Stomach (tissue), 9 donors: ENCODE measurements around the gene BCAS3. TPM values are rescaled to one million over a fixed set of nuclear protein-coding genes. Genes with fewer than 3 reads are reported as not detected.

Experiments
- DNase-seq, 2 donors: peaks; one replicate each; pipeline versions ENCODE4 v3.0.0 to v3.0.0-alpha.2; 2013 to 2019
- H3K27ac ChIP-seq, 5 donors: fragments of 200-600 bp in 4 of 5; sonication (generic) in 4 of 5; one replicate each; pipeline ENCODE4 v1.5.1; 2013 to 2019; ENCODE audit warnings: mild to moderate bottlenecking in 1 of 5, moderate library complexity in 1 of 5
- H3K27me3 ChIP-seq, 3 donors: fragments of 200-600 bp; sonication (generic); one replicate each; pipeline ENCODE4 v1.5.1; 2017 to 2019; ENCODE audit warnings: mixed run types in 1 of 3
- H3K36me3 ChIP-seq, 4 donors: fragments of 200-600 bp; sonication (generic); 1 replicate in 3 of 4; 2 replicates in 1 of 4; pipeline ENCODE4 v1.5.1; 2016 to 2019
- H3K4me1 ChIP-seq, 4 donors: fragments of 200-600 bp; sonication (generic); one replicate each; pipeline ENCODE4 v1.5.1; 2016 to 2019
- H3K4me3 ChIP-seq, 4 donors: fragments of 200-600 bp; sonication (generic) in 3 of 4; one replicate each; pipeline ENCODE4 v1.5.1; 2016 to 2019; ENCODE audit warnings: mild to moderate bottlenecking in 1 of 4
- H3K9me3 ChIP-seq, 4 donors: fragments of 200-600 bp; sonication (generic); one replicate each; pipeline ENCODE4 v1.5.1; 2016 to 2019
- EP300 ChIP-seq: sonication (generic); formaldehyde crosslinking; IDR thresholded peaks from one replicate; pipeline ENCODE4 v1.6.1; 2017; ENCODE audit warnings: antibody characterized with exemption
- POLR2A ChIP-seq, 4 donors: fragments of 450-650 bp; IDR thresholded peaks; one replicate each; pipeline ENCODE4 v1.6.1; 2016; ENCODE audit warnings: antibody characterized with exemption in 4 of 4, control low read depth in 2 of 4, mild to moderate bottlenecking in 1 of 4, moderate library complexity in 1 of 4
- POLR2AphosphoS5 ChIP-seq, 3 donors: sonication (generic); formaldehyde crosslinking; IDR thresholded peaks; one replicate each; pipeline ENCODE4 v1.6.1; 2016; ENCODE audit warnings: antibody characterized with exemption in 3 of 3
- WGBS, 5 donors: extraction: QIAGEN DNeasy Blood & Tissue Kit in 3 of 5; methylation state at CpG; one replicate each; pipeline versions ENCODE4 v1.1.5 to v1.1.7; 2013 to 2018; 5-methylcytosine and 5-hydroxymethylcytosine counted together
- intact Hi-C: fragments of 100-400 bp; cut with DNase I; formaldehyde crosslinking; loops from one replicate; pipeline ENCODE4 v1.15.1; 2023; ENCODE audit warnings: low total_unique reads
- polyA plus RNA-seq, 3 donors: library from polyadenylated mRNA; stranded (reverse); fragments of 200-250 nt; gene quantifications; one replicate each; pipeline ENCODE4 v1.2.3, GENCODE V29; 2013
- total RNA-seq, 5 donors: library from RNA; depleted of rRNA; stranded (reverse); fragments of >200 nt; gene quantifications; one replicate each; pipeline versions ENCODE4 v1.1.0 to v1.2.3, GENCODE V29; 2014 to 2016
- TF ChIP-seq, protein P1 (sequence below), 7 experiments: fragments of 450-650 bp in 4 of 7; fragments of 200-600 bp in 3 of 7; sonication (generic) in 3 of 7; IDR thresholded peaks; one replicate each; pipeline ENCODE4 v1.5.1; 2016 to 2019; ENCODE audit warnings: antibody characterized with exemption in 7 of 7, control low read depth in 2 of 7, mild to moderate bottlenecking in 1 of 7
- donor health status: healthy with polysubstance abuse.
- donor health status: Bipolar disorder and iron deficiency.
- donor health status: healthy.

The BCAS3 gene
- total and polyA plus RNA-seq, 8 donors: 4.9 to 150 (median 25.3) TPM

DNA sequence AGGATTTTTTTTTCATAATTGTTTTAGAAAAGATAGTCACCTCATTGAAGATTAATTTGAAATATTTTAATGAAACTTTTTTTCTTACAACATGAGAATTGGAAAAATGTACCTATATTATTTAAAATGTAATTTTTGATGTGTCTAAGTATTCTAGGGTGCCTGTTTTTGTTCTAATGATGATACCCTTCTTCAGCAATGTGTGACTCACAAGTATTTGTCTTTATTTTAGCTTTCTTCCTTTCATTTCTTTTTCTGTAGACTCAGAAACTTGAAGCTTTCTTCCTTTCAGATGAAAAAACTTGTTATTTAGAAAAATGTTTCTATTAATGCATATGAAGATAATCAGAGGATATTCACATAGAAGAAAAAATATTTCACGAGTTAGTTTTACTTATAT, 231.8 kb downstream of the BCAS3 start:
- Histone ChIP-seq H3K9me3 (no peaks in the 10 kb centered on the region), H3K36me3 (no peaks in the 10 kb centered on the region), H3K4me3 (no peak overlapping the region), H3K27me3 (no peaks in the 10 kb centered on the region), H3K4me1 (no peaks in the 10 kb centered on the region), H3K27ac (no peak overlapping the region)
- intact Hi-C loops: no loop called here
- 85 to 95% (median 90%) methylated on average over 1 of the region's 1 CpG for WGBS, 5 donors
- TF ChIP-seq POLR2AphosphoS5 (IDR thresholded peaks at IDR 0.05): no peak
- TF ChIP-seq EP300: no peak
- DNase-seq: no peak

GRCh38 chr17:60910415-60910814, 232.8 kb downstream of the BCAS3 start:
- Histone ChIP-seq H3K4me3 (no peak overlapping the region), H3K27ac (no peak overlapping the region), H3K27me3 (no peaks in the 10 kb centered on the region), H3K4me1 (no peaks in the 10 kb centered on the region), H3K9me3 (peaks cover 0 to 3% (median 1%) of the 10 kb centered on the region in 4 donors), H3K36me3 (no peaks in the 10 kb centered on the region)
- intact Hi-C loops: no loop called here
- DNase-seq: no peak
- WGBS, 5 donors: 95 to 99% (median 97%) methylated on average over 6 of the region's 6 CpGs
- TF ChIP-seq, protein P1, sequence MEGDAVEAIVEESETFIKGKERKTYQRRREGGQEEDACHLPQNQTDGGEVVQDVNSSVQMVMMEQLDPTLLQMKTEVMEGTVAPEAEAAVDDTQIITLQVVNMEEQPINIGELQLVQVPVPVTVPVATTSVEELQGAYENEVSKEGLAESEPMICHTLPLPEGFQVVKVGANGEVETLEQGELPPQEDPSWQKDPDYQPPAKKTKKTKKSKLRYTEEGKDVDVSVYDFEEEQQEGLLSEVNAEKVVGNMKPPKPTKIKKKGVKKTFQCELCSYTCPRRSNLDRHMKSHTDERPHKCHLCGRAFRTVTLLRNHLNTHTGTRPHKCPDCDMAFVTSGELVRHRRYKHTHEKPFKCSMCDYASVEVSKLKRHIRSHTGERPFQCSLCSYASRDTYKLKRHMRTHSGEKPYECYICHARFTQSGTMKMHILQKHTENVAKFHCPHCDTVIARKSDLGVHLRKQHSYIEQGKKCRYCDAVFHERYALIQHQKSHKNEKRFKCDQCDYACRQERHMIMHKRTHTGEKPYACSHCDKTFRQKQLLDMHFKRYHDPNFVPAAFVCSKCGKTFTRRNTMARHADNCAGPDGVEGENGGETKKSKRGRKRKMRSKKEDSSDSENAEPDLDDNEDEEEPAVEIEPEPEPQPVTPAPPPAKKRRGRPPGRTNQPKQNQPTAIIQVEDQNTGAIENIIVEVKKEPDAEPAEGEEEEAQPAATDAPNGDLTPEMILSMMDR (IDR thresholded peaks at IDR 0.05): no peak
- TF ChIP-seq EP300: no peak
- TF ChIP-seq POLR2AphosphoS5 (IDR thresholded peaks at IDR 0.05): no peak
- TF ChIP-seq POLR2A (IDR thresholded peaks at IDR 0.05): no peak

GRCh38 chr17:60914078-60914477, 236.4 kb downstream of the BCAS3 start:
- Histone ChIP-seq H3K27ac (no peak overlapping the region), H3K9me3 (peaks cover 0 to 13% (median 6%) of the 10 kb centered on the region in 4 donors), H3K27me3 (no peaks in the 10 kb centered on the region), H3K4me3 (no peak overlapping the region), H3K4me1 (no peaks in the 10 kb centered on the region), H3K36me3 (no peaks in the 10 kb centered on the region)
- no peak for DNase-seq
- intact Hi-C loops: no loop called here
- TF ChIP-seq, protein P1 (IDR thresholded peaks at IDR 0.05): no peak
- 81 to 100% (median 84%) methylated on average over 1 of the region's 1 CpG for WGBS, 5 donors

DNA sequence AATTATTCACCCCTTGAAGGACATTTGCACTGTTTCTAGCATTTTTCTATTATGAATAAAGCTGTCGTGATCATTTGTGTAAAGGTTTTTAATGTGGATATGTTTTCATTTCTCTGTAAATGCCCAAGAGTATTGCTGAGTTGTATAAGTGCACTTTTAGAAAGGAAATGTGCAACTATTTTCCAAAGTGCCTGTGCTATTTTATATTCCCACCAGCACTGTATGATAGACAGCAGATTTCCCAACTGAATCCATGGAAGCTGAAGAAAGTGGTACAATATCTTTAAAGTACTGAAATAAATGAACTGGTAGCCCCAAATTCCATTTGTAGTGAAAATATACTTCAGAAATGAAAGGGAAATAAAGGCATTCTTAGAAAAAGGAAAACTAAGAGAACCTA, 238.4 kb downstream of the BCAS3 start:
- intact Hi-C loops: no loop called here
- no peak for DNase-seq
- no peak for TF ChIP-seq POLR2AphosphoS5 (IDR thresholded peaks at IDR 0.05)
- TF ChIP-seq EP300: no peak
- no peak for TF ChIP-seq POLR2A (IDR thresholded peaks at IDR 0.05)
- TF ChIP-seq, protein P1 (IDR thresholded peaks at IDR 0.05): no peak
- H3K4me3 ChIP-seq: no peak overlapping the region
- 97 to 100% (median 97%) methylated on average over 1 of the region's 1 CpG for WGBS, 5 donors
- H3K27me3 ChIP-seq: no peaks in the 10 kb centered on the region
- H3K36me3 ChIP-seq: no peaks in the 10 kb centered on the region
- H3K27ac ChIP-seq: no peak overlapping the region
- H3K9me3 ChIP-seq: peaks cover 0 to 13% (median 6%) of the 10 kb centered on the region in 4 donors
- H3K4me1 ChIP-seq: no peaks in the 10 kb centered on the region

- no peak for DNase-seq
- 55 to 78% (median 68%) methylated on average over 2 of the region's 2 CpGs for WGBS, 5 donors
- intact Hi-C loops: no loop called here
- Histone ChIP-seq H3K27ac (no peak overlapping the region), H3K9me3 (peaks cover 0 to 13% (median 6%) of the 10 kb centered on the region in 4 donors), H3K4me3 (no peak overlapping the region), H3K4me1 (no peaks in the 10 kb centered on the region), H3K36me3 (no peaks in the 10 kb centered on the region), H3K27me3 (no peaks in the 10 kb centered on the region)
- TF ChIP-seq EP300: no peak
- TF ChIP-seq POLR2AphosphoS5 (IDR thresholded peaks at IDR 0.05): no peak
- TF ChIP-seq POLR2A (IDR thresholded peaks at IDR 0.05): no peak
- TF ChIP-seq, protein P1 (IDR thresholded peaks at IDR 0.05): no peak
Observed at GRCh38 chr17:60920107-60920506, 242.5 kb downstream of the BCAS3 start.
